ENCODE measurements around the gene ZNF609. TPM values are rescaled to one million over a fixed set of nuclear protein-coding genes. Genes with fewer than 3 reads are reported as not detected.

Gene ZNF609
- total RNA-seq, 4 donors from 2014 or later: 18.6 to 40.1 (median 23.7) TPM

DNA sequence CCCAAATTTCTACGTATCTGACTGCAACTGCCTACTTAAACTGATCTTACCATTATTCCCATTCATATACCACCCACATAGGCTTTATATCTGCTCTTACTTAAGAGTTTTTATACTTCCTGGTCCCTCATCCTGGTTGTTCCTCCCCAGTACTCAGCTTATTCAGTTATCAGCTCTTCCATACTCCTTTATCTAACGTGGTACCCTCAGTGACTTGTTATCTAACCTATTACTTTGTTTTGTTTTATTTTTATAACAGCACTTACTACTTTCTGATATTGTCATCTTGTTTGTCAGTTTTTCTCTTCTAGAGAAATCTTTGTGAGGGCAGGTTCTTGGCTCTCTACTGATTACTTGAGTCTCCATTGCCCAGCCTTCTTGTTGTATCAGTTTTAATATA, 100.6 kb downstream of the ZNF609 start:
- H3K4me1 ChIP-seq: no peaks in the 10 kb centered on the region
- H3K36me3 ChIP-seq: no peaks in the 10 kb centered on the region
- no peak for TF ChIP-seq CTCF (IDR thresholded peaks at IDR 0.05)
- no peak for TF ChIP-seq EP300 (IDR thresholded peaks at IDR 0.05)
- TF ChIP-seq POLR2AphosphoS5 (IDR thresholded peaks at IDR 0.05): no peak
- no peak for TF ChIP-seq POLR2A (IDR thresholded peaks at IDR 0.05)
- no peaks in the 10 kb centered on the region for H3K9me3 ChIP-seq
- no peak overlapping the region for H3K27ac ChIP-seq
- no peak for DNase-seq (ENCODE audit: low spot score in 2 of 2)
- 74% methylated on average over 2 of the region's 2 CpGs for WGBS
- no peaks in the 10 kb centered on the region for H3K27me3 ChIP-seq
- no peak overlapping the region for H3K4me3 ChIP-seq

DNA sequence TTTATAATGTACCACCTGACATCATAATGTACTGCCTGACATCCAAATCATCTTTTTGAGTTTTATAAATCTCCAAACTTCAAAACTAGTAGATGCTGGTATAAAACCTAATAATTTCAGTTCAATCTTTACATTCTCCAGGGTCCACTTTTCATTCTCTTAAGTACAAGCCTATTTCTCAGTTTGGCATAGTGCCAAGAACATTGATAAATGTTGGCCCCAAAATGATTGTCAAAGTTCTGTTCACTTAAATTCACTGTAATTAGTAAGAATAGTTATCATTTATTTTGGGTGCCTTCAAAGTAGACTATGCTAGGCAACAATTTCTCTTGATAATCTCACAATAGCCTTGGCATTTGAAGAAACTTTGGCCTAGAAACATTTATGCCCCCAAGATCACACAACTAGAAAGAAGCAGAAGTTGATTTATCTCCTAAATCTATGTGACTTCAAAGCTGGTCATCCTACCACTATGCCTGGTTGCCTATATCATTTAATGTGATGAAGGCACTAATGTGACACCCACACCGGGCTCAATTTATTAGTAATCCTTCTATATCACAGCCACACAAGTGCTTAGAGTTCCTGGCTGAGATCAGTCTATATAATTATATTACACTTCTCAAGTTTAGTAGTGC, 101.7 kb downstream of the ZNF609 start:
- H3K4me1 ChIP-seq: peaks cover 5% of the 10 kb centered on the region
- no peaks in the 10 kb centered on the region for H3K36me3 ChIP-seq
- TF ChIP-seq POLR2AphosphoS5 (IDR thresholded peaks at IDR 0.05): no peak
- H3K4me3 ChIP-seq: no peak overlapping the region
- no peak overlapping the region for H3K27ac ChIP-seq
- no peaks in the 10 kb centered on the region for H3K9me3 ChIP-seq
- DNase-seq (ENCODE audit: low spot score in 2 of 2): no peak
- WGBS: 92% methylated on average over 1 of the region's 1 CpG
- H3K27me3 ChIP-seq: no peaks in the 10 kb centered on the region

DNA sequence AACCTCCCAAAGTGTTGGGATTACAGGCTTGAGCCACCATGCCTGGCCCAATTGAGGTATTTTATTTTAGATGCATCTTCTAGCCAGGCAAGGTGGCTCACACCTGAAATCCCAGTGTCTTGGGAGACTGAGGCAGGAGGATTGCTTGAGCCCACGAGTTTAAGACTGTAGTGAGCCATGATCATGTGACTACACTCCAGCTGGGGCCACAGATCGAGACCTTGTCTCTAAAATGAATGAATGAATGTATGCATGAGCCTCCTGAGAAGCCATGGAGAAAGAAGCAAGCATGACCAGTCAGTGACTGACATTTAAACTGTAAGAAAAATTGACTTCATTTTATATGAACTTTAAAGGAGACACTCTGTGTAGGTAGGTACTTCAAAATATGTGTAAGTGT, 105.7 kb downstream of the ZNF609 start:
- no peak for DNase-seq (ENCODE audit: low spot score in 2 of 2)
- Histone ChIP-seq H3K36me3 (peaks cover 5% of the 10 kb centered on the region), H3K4me1 (peaks cover 13% of the 10 kb centered on the region), H3K9me3 (no peaks in the 10 kb centered on the region), H3K27ac (no peak overlapping the region), H3K27me3 (no peaks in the 10 kb centered on the region), H3K4me3 (no peak overlapping the region)
- WGBS: 84% methylated on average over 2 of the region's 2 CpGs
- TF ChIP-seq POLR2A (IDR thresholded peaks at IDR 0.05) (no peak), POLR2AphosphoS5 (IDR thresholded peaks at IDR 0.05) (no peak), EP300 (IDR thresholded peaks at IDR 0.05) (no peak), CTCF (IDR thresholded peaks at IDR 0.05) (no peak)

DNA sequence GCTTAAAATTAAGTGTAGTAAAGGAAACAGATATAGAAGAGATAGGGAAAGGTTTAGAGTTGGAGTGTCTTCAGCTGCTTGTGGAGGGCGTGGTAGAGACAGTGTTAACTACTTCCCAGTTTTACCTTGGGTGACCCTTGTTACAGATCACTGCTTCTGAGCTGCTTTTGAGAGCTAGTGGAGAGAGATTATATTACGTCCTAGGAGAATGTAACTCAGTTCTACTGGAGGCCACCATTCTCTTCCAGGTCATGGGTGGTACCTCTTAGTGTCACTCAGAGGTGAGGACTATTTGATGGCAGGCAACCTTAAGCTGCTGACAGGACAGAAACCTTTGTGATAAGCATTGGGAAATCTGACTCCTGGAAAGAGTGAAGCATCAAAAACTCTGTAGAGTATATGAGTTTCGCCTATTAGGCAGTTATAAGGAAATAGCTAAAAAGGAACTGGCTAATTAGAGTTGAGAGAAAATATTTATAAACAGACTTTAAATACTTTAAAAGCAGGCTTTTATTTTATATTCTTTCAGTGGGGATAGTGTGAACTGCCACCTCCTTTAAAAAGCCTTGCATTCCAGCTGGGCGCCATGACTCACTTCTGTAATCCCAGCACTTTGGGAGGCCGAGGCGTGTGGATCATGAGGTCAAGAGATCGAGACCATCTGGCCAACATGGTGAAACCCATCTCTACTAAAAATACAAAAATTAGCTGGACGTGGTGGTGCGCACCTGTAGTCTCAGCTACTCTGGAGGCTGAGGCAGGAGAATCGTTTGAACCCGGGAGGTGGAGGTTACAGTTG, 106.5 kb downstream of the ZNF609 start:
- Histone ChIP-seq H3K36me3 (peaks cover 5% of the 10 kb centered on the region), H3K27me3 (no peaks in the 10 kb centered on the region), H3K9me3 (no peaks in the 10 kb centered on the region), H3K4me3 (no peak overlapping the region), H3K4me1 (peaks cover 15% of the 10 kb centered on the region), H3K27ac (no peak overlapping the region)
- no peak for DNase-seq (ENCODE audit: low spot score in 2 of 2)
- 87% methylated on average over 11 of the region's 11 CpGs for WGBS
- TF ChIP-seq CTCF (IDR thresholded peaks at IDR 0.05): no peak
- TF ChIP-seq POLR2AphosphoS5 (IDR thresholded peaks at IDR 0.05): no peak
- no peak for TF ChIP-seq POLR2A (IDR thresholded peaks at IDR 0.05)
- TF ChIP-seq EP300 (IDR thresholded peaks at IDR 0.05): no peak

DNA sequence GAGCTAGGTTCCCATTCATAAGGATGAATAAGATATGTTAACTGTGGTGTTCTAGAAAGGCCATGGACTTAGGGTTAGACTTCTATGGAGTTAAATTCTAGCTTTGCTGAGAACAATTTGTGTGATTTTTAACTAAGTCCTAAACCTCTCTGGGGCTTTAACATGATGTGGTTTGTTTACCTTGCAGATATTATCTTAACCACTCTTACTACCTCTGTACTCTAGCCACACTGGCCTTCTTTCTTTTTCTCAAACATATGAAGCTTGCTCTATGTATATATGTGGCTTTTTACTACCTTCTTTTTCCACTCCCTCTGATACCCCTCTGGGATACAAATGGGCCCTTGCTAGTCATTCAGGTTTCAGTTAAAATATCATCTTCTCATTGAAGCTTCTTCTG, 108.4 kb downstream of the ZNF609 start:
- no peak for TF ChIP-seq POLR2A (IDR thresholded peaks at IDR 0.05)
- TF ChIP-seq POLR2AphosphoS5 (IDR thresholded peaks at IDR 0.05): no peak
- no peak for TF ChIP-seq EP300 (IDR thresholded peaks at IDR 0.05)
- no peak for TF ChIP-seq CTCF (IDR thresholded peaks at IDR 0.05)
- H3K4me1 ChIP-seq: peaks cover 23% of the 10 kb centered on the region
- no peak overlapping the region for H3K27ac ChIP-seq

More for the DNA sequence above, 108.4 kb downstream of the ZNF609 start:
- Histone ChIP-seq H3K36me3 (peaks cover 5% of the 10 kb centered on the region), H3K27me3 (no peaks in the 10 kb centered on the region), H3K4me3 (no peak overlapping the region), H3K9me3 (no peaks in the 10 kb centered on the region)
- DNase-seq (ENCODE audit: low spot score in 2 of 2): no peak

Data from suprapubic skin (tissue), 4 donors.